ENCODE measurements around the gene MED7.

DNA sequence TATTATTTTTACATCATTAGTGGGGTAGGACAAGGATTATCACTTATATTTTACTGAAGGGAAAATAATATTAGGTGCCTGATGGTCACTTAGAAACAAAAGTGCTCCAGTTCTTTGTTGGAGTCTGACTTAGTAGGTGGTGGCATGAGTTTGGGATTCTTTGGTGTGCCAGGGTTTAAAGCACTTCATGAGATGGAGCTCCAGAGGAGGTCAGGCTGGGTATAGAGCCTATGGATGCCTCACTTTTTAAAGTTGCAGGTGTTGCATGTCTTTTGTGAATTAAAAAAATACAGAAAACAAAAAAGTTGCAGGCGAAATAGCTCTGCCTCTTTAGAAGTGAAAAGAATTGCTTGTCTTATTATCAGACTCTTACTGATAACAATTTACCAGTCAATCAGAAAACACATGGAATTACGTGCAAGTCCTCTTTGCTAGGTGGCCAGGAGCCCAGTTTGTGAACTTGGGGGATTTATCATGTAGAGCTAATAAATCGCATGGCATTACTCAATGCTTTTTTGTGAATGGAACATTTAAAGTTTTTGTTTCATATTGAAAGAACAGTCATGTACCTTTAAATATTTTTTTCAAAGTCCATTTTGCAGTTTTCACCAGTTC, 39.6 kb upstream of the MED7 start:
- TF ChIP-seq, protein P1, sequence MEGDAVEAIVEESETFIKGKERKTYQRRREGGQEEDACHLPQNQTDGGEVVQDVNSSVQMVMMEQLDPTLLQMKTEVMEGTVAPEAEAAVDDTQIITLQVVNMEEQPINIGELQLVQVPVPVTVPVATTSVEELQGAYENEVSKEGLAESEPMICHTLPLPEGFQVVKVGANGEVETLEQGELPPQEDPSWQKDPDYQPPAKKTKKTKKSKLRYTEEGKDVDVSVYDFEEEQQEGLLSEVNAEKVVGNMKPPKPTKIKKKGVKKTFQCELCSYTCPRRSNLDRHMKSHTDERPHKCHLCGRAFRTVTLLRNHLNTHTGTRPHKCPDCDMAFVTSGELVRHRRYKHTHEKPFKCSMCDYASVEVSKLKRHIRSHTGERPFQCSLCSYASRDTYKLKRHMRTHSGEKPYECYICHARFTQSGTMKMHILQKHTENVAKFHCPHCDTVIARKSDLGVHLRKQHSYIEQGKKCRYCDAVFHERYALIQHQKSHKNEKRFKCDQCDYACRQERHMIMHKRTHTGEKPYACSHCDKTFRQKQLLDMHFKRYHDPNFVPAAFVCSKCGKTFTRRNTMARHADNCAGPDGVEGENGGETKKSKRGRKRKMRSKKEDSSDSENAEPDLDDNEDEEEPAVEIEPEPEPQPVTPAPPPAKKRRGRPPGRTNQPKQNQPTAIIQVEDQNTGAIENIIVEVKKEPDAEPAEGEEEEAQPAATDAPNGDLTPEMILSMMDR (conservative IDR thresholded peaks at IDR 0.05; ENCODE audit: low read length), result no peak
- TF ChIP-seq EZH2phosphoT487 (IDR thresholded peaks at IDR 0.05; ENCODE audit: borderline replicate concordance, low read depth, low read length), result no peak

Measured in OCI-LY7 (cell line).